HG02973 (cell line): ENCODE measurements around the gene KLHDC7A.

Experiments
- ATAC-seq: cut with Tn5 transposase; IDR thresholded peaks from one replicate; pipeline ENCODE4 v1.9.1; 2021; ENCODE audit warnings: moderate library complexity; ENCODE audit not compliant: unreplicated experiment

Gene KLHDC7A

DNA sequence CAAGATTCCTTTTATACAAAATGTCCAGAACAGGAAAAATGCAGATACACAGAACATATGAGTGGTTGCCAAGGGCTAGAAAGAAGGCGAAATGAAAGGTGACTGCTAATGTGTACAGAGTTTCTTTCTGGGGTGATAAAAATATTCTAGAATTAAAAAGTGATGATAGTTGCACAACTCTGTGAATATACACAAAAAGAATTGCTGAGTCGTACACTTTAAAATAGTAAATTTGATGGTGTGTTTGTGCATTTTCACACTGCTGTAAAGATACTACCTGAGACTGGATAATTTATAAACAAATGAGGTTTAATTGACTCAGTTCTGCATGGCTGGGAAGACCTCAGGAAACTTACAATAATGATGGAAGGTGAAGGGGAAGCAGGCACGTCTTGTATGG lies 23.9 kb downstream of the KLHDC7A start:
- no peak for ATAC-seq

DNA sequence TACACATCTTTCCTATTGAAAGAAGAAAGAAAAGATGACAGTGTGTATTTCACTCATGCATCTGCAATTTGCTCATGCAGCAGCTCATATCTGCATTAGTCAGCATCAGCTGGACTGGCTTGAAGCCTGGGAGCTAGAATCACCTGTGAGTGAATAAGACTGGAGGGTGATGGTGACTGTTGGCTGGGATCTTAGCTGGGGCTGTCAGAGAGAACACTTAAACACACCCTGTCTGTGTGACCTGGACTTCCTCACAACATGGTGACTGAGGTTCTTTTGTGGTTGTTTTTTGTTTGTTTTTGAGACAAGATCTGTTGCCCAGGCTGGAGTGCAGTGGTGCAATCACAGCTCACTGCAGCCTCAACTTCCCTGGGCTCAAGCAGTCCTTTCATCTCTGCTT lies 24.9 kb downstream of the KLHDC7A start:
- no peak for ATAC-seq

DNA sequence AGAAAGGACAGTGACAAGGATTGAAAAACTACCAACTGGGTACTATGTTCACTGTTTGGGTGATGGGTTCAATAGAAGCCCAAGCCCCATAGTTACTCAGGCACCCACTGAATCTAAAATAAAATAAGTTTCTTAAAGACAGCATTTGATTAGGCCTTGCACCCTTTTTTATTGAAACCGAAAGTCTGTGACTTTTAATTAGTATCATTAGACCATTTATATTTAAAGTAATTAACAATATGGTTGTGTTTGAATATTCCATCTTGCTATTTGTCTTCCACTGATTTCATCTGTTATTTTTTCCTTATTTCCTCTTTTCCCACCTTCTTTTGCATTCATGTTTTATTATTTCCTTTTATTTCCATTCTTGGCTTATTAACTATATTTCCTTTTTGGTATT lies 27.4 kb downstream of the KLHDC7A start:
- ATAC-seq, result no peak

DNA sequence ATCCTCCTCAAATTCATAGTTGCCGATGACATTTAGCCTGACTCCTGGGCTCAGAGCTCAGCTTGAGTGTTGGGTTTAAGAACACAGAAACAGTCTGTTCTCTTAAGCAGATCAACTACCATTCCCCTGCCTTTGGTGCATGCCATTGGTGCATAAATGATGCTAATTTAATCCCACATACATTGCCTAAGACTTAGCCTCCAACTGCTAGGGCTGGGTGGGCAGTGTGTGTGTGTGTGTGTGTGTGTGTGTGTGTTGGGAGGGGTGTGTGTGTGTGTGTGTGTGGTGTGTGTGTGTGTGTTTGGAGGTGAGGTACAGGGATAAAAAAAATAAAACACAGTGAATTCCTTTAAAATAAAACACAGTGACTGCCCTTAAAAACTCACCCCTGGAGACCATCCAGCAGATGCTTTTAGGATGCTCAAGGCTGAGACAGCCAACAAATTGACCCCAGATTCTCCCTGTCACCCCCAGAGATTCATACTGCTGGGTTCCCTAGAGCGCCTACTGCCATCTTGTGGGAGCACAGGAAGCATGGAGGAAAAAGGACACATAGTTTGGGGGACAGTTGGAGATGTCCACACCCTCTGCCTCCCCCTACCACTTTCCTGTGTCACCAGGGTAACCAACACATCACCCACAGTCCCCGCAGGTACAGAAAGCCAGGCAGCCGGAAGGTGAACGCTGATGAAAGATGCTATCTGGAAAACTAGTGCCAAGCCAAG lies 30.6 kb downstream of the KLHDC7A start:
- no peak for ATAC-seq

DNA sequence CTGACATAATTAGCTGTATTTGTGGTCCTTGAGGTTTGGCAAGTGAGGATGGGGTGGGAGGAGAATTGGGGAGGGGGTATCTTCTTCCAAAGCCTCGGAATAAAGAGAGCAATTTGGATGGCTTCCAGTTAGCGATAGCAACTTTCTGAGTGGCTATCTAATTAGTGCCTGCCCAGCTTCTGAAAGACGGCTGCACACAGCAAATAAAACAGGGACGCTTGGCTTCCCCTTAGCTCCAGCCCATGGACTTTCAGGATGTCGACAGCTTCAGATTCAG lies 31.1 kb downstream of the KLHDC7A start:
- no peak for ATAC-seq

DNA sequence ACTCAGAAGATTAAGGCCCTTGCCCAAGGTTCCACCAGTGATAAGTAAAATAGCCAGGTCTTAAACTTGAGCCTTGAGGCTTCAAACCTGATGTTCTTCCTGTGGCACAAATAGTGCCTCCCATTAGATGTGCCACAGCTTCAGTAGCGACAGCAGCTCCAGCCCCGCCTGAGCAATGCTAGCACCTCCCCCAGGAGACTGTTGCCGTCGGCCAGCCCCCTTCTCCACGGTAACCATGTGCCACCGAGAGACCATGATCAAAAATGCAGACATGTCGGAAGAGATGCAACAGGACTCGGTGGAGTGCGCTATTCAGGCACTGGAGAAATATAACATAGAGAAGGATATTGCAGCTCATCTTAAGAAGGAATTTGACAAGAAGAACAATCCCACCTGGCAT lies 32.2 kb downstream of the KLHDC7A start:
- ATAC-seq, result no peak

DNA sequence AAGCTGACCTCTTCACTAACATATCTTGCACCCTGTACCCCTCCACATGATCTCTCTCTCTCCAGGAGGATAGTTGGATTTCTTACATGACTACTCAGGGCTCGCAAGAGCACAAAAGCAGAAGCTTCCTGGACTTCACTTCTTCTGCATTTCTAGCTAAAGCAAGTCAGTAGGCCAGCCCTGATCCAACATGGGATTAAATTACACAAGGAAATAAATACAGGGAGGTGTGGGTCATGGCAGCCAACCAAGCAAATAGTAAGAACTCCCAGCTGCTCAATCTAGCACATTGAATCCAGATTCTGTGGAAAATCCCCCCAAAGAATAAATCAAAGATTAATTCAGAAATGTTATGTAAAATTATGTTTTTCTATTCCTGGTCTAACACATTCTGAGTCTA lies 33.3 kb downstream of the KLHDC7A start:
- ATAC-seq, result no peak

DNA sequence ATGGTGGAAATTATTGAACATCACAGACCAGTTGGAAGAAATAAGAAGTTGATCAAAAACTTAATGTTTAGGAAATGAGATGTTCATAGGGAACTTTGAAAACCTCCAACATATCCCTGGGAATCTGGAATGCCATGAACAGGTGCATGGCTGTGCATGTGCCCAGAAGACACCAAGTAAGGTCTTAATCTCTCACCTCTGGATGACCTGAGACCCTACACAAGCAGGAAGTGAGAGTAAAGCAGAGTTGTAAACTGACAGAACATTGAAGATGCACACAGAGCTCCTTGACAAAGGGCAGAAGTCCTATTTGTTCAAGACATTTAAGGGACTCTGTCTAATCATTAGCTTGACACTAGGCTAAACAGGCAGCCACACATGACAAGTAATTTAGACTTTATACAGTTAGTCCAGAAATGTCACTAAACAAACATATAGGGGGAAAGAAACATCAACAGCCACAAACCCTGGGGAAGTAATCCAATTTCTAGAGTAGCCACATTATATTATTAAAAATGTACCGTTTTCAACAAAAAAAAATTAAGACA lies 34.5 kb downstream of the KLHDC7A start:
- ATAC-seq, result no peak

DNA sequence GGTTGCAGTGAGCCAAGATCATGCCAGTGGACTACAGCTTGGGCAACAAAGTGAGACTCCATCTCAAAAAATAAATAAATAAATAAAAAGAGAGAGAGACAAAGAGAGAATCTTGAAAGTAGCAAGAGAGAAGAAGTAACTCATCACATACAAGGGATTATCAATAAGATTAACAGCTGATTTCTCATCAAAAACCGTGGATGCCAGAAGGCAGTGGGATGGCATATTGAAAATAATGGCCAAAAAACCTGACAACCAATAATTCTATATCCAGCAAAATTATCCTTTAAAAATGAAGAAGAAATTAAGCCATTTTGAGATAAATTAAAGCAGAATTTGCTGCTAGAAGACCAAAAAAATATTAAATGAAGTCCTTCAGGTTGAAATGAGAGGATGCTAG lies 35.7 kb downstream of the KLHDC7A start:
- no peak for ATAC-seq

DNA sequence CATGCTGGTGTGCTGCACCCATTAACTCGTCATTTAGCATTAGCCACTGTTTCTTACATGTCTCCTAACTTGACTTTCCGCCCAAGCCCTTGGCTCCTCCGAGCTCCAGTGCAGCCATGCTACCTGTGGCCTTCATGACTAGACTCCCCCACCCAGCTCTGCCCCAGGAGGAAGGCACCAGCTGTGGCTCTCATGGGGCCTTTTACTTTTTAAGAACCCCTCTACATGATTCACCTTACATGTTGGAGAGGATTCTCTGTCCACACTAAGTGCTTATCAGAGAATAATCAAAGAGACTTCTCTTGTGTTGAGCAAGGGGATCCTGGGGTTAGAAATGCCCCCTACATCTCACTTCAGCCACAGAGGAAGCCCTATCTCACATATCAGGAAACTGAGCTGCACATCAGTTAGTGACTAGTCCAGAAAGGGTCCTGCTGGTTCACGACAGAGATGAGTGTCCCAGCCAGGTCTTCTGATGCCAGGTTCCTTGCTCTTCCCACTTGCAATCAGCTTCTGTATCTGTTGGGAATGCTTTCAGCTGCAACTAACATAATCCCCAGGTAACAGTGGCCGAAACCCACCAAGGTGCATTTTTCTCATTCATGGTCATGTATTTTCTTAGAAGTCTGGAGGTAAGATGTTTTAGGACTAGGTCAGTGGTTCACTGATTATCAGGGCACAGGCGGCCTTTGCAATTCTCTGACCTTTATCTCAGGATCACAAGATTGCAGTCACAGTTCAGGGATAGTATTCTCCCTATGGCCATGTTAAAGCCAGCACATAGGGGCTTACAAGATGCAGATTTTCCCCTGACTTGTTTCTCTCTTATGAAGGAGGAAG lies 45.9 kb downstream of the KLHDC7A start:
- no peak for ATAC-seq

DNA sequence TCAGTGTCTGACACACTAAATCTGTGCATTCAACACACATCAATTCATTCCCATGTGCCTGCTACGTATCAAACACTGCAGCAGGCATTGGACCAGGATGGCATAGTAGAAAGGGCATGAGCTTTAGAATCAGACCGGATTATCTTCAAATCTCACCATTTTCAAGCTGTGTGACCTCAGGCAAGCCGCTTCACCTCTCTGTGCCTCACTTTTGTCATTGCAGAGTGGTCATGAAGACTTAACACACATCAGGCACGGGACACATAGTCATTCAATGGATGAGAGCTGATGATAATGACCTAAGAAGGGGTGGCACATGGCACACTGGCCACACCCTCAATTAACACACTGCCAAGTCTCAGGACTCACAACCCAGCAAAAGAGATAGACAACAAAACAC lies 46.8 kb downstream of the KLHDC7A start:
- ATAC-seq, result no peak

DNA sequence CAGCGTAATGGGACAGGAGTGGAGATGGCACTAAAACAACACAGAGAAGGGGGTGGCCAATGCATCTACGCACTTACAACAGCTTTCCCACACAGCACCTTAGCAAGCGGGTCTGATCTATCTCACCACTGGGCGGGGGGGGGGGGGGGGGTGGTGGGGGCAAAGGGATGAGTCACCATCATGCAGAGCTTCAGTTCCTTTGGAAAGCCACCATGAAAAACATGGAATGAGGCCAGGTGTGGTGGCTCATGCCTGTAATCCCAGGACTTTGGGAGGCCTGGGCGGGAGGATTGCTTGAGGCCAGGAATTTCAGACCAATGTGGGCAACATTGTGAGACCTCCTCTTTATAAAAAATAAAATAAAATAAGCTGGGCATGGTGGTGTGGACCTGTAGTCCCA lies 47.2 kb downstream of the KLHDC7A start:
- no peak for ATAC-seq

DNA sequence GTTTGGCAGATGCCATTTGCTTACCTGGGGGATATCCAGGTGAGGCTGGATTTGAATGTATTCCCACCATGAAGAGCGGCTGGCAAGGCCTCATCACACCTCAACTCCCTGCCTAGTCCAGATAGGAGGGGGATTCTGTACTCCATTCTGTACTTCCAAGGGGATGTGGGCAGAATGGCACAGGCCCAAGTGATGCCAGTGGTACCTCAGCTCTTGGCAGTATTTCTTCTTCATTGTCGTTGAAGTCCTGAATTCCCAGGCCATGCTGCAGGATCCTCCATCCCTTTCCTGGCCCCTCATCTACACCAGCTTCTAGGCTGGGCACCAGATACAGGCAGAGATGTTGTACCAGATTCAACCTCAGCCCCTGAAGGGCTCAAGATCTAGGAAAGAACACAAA lies 47.9 kb downstream of the KLHDC7A start:
- no peak for ATAC-seq

DNA sequence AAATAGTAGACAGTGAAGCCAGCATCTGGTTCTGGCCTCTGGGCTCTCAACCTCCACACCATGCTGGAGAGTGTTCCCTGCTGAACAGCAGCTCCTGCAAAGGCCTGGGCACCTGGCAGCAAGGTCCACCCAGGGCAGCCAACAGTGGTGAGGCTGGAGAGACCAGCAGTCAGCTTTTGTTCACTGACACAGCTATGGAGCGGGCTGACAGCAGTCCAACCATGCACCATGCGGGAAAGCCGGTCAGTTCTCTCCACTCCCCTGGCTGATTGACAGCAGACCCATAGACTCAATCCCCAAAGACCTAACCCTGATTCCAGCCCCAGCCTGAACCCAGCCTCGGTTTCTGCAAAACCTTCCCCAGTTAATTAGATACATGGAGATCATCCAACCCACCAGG lies 49.0 kb downstream of the KLHDC7A start:
- ATAC-seq, result no peak

DNA sequence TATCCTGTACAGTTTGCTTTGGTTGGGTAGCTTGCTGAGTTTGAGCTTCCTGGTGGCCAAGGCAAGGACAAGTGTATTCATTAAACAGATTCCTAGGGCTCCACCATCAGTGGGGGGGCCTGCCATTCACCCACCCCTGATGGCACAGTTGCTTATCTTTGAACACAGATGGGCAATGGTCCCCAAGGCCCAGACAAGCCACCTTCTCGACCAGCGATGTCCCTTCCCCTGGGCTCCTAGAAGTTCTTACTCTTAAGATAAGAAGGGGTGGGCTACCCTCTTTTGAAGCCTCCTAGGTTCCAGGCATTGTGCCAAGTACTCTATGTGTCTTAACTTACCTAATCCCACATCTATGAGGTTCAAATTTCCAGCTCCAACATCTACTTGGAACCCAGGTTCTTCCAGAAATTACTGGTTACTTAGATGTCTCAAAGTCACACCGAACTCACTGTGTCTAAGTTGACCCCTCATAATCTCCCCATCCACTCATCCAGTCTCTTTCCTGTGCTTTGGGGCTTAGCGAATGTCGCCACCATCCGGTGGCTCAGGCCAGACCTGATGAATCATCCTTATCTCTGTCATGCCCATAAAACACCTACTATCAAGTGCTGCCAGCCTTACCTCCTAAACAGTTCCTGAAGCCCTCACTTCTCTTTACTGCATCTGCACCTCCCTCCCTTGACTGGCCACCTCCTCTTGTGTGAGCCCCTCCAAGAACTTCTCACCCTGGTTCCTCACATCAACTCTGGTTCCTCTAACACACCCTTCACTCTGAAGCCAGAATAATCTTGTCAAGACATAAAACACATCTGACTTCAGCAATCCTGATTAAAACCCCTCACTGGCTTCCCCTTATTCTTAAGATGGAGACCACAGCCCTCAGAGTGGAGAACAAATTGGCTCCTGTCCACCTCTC lies 50.1 kb downstream of the KLHDC7A start:
- ATAC-seq, result no peak

DNA sequence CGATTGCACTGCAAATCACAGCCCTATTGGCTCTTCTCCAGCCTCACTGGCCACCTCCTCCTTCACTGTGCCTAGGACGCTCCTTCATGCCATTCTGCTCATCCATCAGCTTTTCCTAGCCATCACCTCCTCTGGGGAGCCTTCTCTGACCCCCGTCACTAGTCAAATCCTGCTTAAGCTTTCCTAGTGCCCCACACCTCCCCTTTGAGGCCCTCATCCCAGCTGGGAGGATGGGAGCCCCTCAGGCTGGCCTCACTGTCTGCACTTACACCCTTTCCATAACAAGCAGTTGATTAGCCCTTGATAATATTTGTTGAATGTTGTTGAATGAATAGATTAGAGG lies 50.7 kb downstream of the KLHDC7A start:
- ATAC-seq, result no peak

DNA sequence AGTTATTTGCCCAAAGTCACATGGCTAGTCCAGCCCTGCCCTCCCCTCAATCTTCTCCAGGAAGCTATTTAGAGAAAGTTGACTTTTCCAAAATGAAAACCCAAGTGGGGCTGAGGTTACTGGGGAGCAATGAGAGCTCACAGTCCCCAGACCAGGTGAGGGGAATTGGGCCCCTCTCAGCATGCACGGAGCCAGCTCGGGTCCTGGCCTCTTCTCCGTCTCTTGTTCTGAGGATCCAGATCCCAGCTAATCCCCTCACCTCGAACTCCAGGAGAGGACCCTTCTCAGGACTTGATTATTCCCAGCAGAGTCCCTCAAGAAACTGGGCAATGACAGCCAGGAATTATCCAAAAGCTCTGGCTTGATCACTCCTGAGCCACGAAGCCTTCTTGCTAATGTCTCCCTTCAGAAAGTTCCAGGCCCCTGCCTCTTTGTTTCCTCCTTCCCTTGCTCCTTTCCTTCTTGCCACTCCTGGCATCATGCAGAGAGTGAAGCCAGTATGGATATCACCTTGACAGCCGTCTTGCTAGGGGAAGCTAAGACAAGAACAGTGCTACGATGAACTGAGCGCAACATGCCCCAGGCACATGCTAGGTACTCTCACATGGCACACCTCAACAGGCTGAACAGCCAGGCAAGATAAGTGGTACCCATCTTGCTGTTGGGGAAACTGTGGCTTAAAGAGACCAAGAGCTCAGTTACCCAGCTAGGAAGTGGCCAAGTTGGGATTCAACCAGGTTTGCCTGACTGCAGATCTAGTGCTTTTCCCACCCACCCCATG lies 51.9 kb downstream of the KLHDC7A start:
- no peak for ATAC-seq

DNA sequence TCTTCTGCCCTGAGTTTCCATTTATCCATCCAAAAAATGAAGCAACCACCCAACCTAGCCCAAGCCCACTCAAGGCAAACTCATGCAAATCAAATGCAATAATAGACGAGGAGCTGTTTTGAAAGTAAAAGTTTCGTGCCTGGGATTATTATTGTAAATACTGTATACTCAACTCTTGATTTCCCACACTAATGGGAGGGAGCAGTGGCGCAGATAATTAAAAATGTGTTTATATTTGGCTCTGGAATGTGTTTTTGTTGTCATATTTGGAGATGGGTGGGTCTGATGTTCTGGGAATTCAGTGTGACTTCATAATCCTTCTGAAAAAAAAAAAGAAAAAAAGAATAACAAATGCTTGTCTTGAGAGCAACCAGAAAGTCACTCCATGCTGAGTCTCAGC lies 52.5 kb downstream of the KLHDC7A start:
- no peak for ATAC-seq

DNA sequence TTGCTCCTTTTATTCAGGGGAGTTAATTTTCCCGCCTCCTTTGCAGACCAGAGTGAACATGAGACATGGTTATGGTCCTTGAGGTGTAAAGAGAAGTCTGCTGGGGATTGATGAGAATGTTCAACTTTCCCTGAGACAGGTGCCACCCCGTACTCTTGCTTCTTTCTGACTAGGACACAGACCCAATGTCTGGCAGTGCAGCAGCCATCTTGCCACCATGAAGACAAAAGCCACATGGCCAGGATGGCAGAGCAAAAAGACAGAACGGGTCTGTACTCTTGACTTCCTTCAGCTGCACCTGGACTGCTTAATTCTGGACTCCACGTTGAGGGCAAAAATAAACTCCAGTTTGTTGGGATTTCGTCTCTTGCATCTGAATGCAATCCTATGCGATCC lies 54.1 kb downstream of the KLHDC7A start:
- no peak for ATAC-seq
